Neural cell (in vitro differentiated cells): ENCODE results near the gene SMIM11. TPM values are rescaled to one million over a fixed set of nuclear protein-coding genes. Genes with fewer than 3 reads are reported as not detected.

ENCODE experiments used
- H2AFZ ChIP-seq: fragments of 200-600, 300-800 bp; sonication (generic), shearing (Covaris generic); 2 replicates; pipeline ENCODE4 v1.6.0; 2014; ENCODE audit warnings: low read depth, mild to moderate bottlenecking, antibody characterized with exemption, low read length, moderate library complexity
- H3F3A ChIP-seq: fragments of 200-600 bp; shearing (Covaris generic); 2 replicates; pipeline ENCODE4 v1.6.1; 2016; ENCODE audit warnings: mild to moderate bottlenecking, moderate library complexity, mixed read lengths, antibody characterized with exemption, low read length; ENCODE audit not compliant: insufficient read depth, poor library complexity, severe bottlenecking
- H3K27ac ChIP-seq: fragments of 200-600, 300-800 bp; sonication (generic), shearing (Covaris generic); 2 replicates; pipeline ENCODE4 v1.5.1; 2014; ENCODE audit warnings: mild to moderate bottlenecking, low read length, moderate library complexity
- H3K27me3 ChIP-seq: fragments of 300-800, 200-600 bp; sonication (generic), shearing (Covaris generic); 2 replicates; pipeline ENCODE4 v1.6.0; 2014; ENCODE audit warnings: mild to moderate bottlenecking, low read depth, low read length, moderate library complexity; ENCODE audit not compliant: insufficient read depth
- H3K36me3 ChIP-seq: fragments of 300-800, 200-600 bp; sonication (generic), shearing (Covaris generic); 2 replicates; pipeline ENCODE4 v1.5.1; 2014; ENCODE audit warnings: mild to moderate bottlenecking, antibody characterized with exemption, low read length, moderate library complexity; ENCODE audit not compliant: insufficient read depth
- H3K4me2 ChIP-seq: fragments of 300-800, 200-600 bp; sonication (generic), shearing (Covaris generic); 2 replicates; pipeline ENCODE4 v1.6.0; 2014; ENCODE audit warnings: mild to moderate bottlenecking, low read length
- H3K4me3 ChIP-seq: fragments of 300-800, 200-600 bp; sonication (generic), shearing (Covaris generic); 2 replicates; pipeline ENCODE4 v1.5.1; 2014; ENCODE audit warnings: mild to moderate bottlenecking, low read length, moderate library complexity
- H3K79me2 ChIP-seq: fragments of 200-600 bp; shearing (Covaris generic); replicated peaks from 2 replicates; pipeline ENCODE4 v1.6.0; 2014; ENCODE audit warnings: mild to moderate bottlenecking, low read length, moderate library complexity; ENCODE audit not compliant: insufficient read depth
- H3K9ac ChIP-seq: fragments of 300-800, 200-600 bp; sonication (generic), shearing (Covaris generic); 2 replicates; pipeline ENCODE4 v1.6.1; 2016; ENCODE audit warnings: mild to moderate bottlenecking, low read length, mixed read lengths
- H3K9me2 ChIP-seq: fragments of 200-600 bp; shearing (Covaris generic); 2 replicates; pipeline ENCODE4 v1.6.1; 2016; ENCODE audit warnings: mild to moderate bottlenecking, low read length, mixed read lengths; ENCODE audit not compliant: insufficient read depth
- H3K9me3 ChIP-seq: fragments of 200-600, 300-800 bp; sonication (generic), shearing (Covaris generic); 2 replicates; pipeline ENCODE4 v1.6.1; 2016; ENCODE audit warnings: mild to moderate bottlenecking, mixed run types, low read length, moderate library complexity, mixed read lengths
- H4K20me1 ChIP-seq: fragments of 200-600 bp; shearing (Covaris generic); 2 replicates; pipeline ENCODE4 v1.6.1; 2016; ENCODE audit warnings: mild to moderate bottlenecking, mixed run types; ENCODE audit not compliant: insufficient read depth
- CTCF ChIP-seq: fragments of 450-650 bp; IDR thresholded peaks from 2 replicates; pipeline ENCODE4 v1.5.1; 2014; ENCODE audit warnings: antibody characterized with exemption, mild to moderate bottlenecking, moderate library complexity; ENCODE audit not compliant: poor library complexity, severe bottlenecking
- EP300 ChIP-seq: fragments of 450-650 bp; conservative IDR thresholded peaks from 2 replicates; pipeline ENCODE4 v1.6.1; 2014; ENCODE audit warnings: antibody characterized with exemption, mild to moderate bottlenecking, moderate library complexity; ENCODE audit not compliant: poor library complexity, severe bottlenecking
- EZH2 ChIP-seq: fragments of 200-600, 300-800 bp; shearing (Covaris generic), sonication (generic); IDR thresholded peaks from 2 replicates; pipeline ENCODE4 v1.6.1; 2014; ENCODE audit warnings: antibody characterized with exemption, low read length, borderline replicate concordance, mild to moderate bottlenecking; ENCODE audit not compliant: insufficient read depth, poor library complexity, severe bottlenecking
- MXI1 ChIP-seq: fragments of 450-650 bp; conservative IDR thresholded peaks from 2 replicates; pipeline ENCODE4 v1.6.1; 2014; ENCODE audit warnings: antibody characterized with exemption, mild to moderate bottlenecking; ENCODE audit not compliant: poor library complexity, severe bottlenecking
- POLR2AphosphoS5 ChIP-seq: IDR thresholded peaks from 2 replicates; pipeline ENCODE4 v1.6.1; 2012
- RAD21 ChIP-seq: fragments of 450-650 bp; conservative IDR thresholded peaks from 2 replicates; pipeline ENCODE4 v1.6.1; 2014; ENCODE audit warnings: antibody characterized with exemption, mild to moderate bottlenecking, moderate library complexity
- REST ChIP-seq: IDR thresholded peaks from 2 replicates; pipeline ENCODE4 v1.6.1; 2012; ENCODE audit warnings: borderline replicate concordance
- SMC3 ChIP-seq: fragments of 450-650 bp; conservative IDR thresholded peaks from 2 replicates; pipeline ENCODE4 v1.6.1; 2014; ENCODE audit warnings: antibody characterized with exemption, mild to moderate bottlenecking, moderate library complexity; ENCODE audit not compliant: poor library complexity
- TAF1 ChIP-seq: IDR thresholded peaks from 2 replicates; pipeline ENCODE4 v1.6.1; 2012; ENCODE audit warnings: low read depth
- polyA plus RNA-seq: library from polyadenylated mRNA; depleted of rRNA; stranded (reverse); fragments of >200 nt; gene quantifications from 2 replicates; pipeline ENCODE4 v1.2.3, GENCODE V29; 2014

The SMIM11 gene
- polyA plus RNA-seq, 1 donor from 2014 or later: 100 TPM

- TF ChIP-seq POLR2AphosphoS5 (no peak), RAD21 (no peak)
- Histone ChIP-seq H2AFZ (no peak overlapping the region), H3F3A (no peaks in the 10 kb centered on the region), H3K4me3 (no peak overlapping the region), H3K9me3 (no peaks in the 10 kb centered on the region), H3K27me3 (no peaks in the 10 kb centered on the region), H3K27ac (no peak overlapping the region), H3K9me2 (no peaks in the 10 kb centered on the region), H3K79me2 (no peaks in the 10 kb centered on the region), H3K36me3 (no peaks in the 10 kb centered on the region), H3K9ac (no peak overlapping the region), H3K4me2 (no peak overlapping the region), H4K20me1 (no peaks in the 10 kb centered on the region)
These were observed 31.4 kb upstream of the SMIM11 start for GRCh38 chr21:34343838-34344381.

- Histone ChIP-seq H3F3A (no peaks in the 10 kb centered on the region), H3K9ac (no peak overlapping the region), H3K27ac (no peak overlapping the region)
These were observed 30.7 kb upstream of the SMIM11 start for GRCh38 chr21:34344584-34344983.

More at GRCh38 chr21:34344584-34344983, 30.7 kb upstream of the SMIM11 start:
- H3K27me3 ChIP-seq: no peaks in the 10 kb centered on the region
- no peaks in the 10 kb centered on the region for H3K36me3 ChIP-seq
- H3K9me3 ChIP-seq: no peaks in the 10 kb centered on the region
- H4K20me1 ChIP-seq: no peaks in the 10 kb centered on the region
- H3K4me3 ChIP-seq: no peak overlapping the region
- no peaks in the 10 kb centered on the region for H3K79me2 ChIP-seq
- no peak overlapping the region for H2AFZ ChIP-seq
- TF ChIP-seq EZH2 (no peak), CTCF (no peak), REST (no peak), TAF1 (no peak), SMC3 (no peak), MXI1 (no peak), RAD21 (no peak), POLR2AphosphoS5 (no peak), EP300 (no peak)
- H3K4me2 ChIP-seq: no peak overlapping the region
- no peaks in the 10 kb centered on the region for H3K9me2 ChIP-seq
